GM19239 (cell line): ENCODE data around the gene DGCR8.
A peak's percentile ranks its signal among the peaks of the same experiment; 100 is the strongest.

Source experiments
- DNase-seq: peaks from one replicate; pipeline ENCODE4 v3.0.0; 2011; ENCODE audit warnings: low spot score; ENCODE audit not compliant: insufficient read length
- FAIRE-seq: peaks from 2 replicates; lab custom pipeline; 2011; peaks lifted over from hg19 to GRCh38; lab: Jason Lieb, UNC

The DGCR8 gene

DNA sequence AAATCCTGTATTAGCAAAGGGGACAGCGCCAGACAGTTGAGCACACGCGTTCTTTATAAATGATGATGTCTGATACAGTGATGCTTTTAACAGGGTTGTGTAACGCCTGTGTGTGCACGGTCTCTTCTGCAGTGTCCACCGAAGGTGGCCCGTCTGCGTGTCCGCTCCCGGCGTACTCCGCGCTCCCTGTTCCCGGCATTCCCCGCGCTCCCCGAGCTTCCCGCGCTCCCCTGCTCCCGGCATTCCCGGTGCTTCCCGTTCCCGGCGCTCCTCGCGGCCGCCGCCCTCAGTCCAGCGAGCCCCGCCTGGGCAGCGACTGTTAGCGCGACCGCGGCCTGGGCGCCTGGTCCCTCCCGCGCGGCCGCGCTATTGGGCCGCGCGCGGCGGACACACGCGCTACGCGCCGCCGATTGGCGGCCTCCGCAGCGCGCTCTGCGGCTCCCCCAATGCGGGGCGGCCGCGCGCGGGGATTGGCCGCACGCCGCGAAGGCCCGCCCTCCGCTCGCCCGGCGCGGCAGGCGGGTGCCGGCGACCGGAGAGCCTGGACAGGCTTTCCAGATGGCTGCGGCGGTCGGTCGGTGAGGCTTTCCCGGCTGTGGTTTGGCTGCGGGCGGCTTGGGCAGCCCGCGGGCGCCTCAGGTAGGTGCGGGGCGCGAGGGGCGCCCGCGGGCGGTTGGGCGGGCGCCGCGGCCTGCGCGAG is at the start of gene DGCR8:
TSS of gene DGCR8 (plus strand) at position 497 of the 700 bp plus-strand sequence. CDS start 5,723 bp downstream, outside the sequence.
- peak; percentile 64 for FAIRE-seq
- DNase-seq = peak; percentile 99

DNA sequence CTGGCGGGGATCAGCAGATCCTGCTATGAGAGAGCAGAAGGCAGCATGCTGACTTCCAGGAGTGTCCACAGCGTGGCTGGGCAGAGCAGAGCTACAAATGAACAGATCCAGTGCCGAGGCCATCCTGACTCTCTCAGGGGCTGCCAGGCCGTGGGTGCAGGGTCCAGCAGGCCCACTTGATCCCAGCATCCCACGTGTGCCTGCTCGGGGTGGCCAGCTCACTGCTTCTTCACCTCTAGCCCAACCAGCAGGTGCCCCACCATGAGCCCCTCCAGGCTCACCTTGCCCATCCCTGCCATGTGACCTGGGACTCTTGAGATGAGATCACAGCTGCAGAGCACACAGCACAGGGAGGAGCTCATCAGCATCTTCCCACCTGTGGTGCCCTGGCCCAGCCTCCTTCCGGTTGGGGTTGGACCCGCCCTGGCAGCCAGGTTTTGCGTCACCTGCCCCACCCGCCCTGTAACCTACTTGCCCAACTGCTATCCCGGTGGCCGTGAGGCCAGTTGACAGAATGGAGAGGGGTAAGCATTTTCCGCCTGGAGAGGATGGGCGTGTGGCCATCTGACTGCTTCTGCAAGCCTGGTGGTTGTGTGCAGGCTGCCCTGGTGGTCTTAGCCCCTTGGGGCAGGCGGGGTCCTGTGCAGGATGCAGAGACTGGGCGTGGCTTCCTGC is 48.2 kb upstream of the DGCR8 start:
- FAIRE-seq (no peak), DNase-seq (no peak)

DNA sequence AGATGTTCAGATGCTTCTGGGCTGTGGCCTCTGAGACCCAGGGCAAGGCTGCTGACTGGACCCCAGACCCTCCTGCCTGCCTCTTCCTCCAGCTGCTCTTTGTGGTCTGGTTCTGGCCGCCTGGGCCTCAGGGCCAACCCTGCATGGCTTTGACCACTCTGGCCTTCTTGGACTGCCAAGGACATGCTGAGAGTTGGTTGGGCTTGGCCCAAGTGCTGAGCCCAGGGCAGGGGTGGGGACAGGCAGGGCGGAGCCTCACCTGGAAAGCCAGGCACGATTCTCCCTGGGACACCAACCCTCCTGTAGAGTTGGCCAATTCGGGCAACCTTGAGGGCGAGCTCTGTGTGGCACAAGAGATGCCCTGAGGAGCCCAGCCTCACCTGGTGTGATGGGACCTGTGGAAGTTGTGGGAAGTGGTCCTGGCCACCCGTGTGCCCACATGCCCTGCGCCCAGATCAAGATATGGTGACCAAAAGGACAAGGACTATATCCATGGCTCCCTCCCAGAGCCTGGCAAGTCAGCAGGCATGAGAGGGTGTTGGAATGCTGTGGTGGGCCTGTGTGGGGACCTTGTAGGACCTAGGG is 47.5 kb upstream of the DGCR8 start:
- DNase-seq = no peak
- FAIRE-seq = no peak

DNA sequence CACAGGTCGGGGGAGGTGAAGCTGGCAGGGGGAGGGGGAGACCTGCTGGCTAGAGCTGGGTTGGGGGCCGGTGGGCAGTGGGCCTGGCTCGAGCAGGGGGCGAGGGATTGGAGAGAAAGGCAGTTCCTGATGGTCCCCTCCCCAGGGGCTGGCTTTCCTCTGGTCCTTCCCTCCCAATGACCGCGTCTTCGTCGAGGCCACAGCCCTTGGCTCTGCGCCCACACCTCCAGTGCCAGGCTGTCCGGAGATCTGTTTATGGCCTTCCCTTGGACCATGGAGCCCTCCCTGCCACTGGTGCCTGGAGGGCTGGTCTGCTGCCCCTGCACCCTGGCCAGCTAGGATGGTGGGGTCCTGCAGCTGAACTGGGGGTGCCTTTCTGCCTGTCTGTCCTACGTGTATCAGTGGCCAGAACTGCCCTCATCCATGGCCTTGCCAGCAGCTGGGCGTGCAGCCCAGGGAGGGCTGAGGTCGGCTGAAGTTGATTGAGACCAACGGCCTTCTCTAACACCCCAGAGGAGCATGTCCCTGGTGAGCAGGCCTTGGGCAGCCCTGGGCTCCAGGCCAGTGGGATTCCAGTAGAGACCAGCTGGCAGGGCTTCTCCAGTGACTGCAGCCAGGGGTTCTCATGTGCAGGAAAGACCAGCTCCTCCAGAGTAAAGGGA is 46.9 kb upstream of the DGCR8 start:
- FAIRE-seq (no peak), DNase-seq (no peak)

DNA sequence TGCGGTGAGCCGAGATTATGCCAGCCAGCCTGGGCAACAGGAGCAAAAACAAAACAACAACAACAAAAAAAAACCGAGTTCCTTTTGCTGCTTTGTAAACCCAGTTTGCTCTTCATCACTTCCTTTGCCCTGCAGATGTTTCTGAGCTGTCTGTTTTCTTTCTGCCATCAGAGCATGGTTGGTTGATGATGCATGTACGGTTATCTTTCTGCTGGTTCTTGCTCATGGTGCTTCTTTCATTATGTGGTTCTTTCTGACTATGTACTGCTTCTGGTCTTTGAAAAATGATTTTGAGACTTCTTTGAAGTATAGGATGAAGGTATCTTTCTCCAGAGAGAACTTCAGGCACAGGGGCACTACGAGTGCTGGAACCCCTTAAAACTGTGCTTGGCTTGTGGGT is 45.9 kb upstream of the DGCR8 start:
- DNase-seq (no peak), FAIRE-seq (no peak)

DNA sequence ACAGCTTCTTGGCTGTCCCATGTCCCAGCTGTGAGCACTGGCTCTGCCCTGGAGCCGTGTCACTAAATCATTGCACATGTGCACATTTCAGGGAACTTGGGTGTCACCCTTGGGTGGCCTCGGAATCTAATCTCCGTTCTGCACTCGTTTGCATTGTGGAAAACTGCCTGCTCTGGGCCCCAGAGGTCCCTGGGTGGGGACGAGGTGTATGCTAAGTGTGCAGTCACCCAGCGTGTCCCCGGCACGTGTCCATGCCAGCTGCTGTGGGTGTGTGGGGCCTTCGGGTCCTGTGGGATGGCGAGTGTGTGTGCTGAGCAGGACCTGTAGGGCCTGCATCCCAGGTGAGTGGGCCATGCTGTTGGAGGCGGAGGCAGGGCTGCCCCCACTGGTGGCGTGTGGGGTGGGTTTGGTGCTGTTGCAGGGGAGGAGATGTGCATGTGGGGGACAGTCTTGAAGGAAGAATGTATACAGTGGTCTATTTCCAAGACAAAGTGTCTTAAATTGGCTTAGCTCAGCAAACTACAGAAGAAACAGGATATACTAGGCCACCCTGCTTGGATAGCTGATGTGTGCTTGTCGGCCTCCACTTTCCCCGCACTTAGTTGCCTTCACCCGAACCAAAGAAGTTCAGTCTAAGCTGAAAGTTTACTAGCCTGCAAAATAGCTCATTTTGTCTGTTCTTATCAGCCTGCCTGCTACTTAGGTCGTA is 44.5 kb upstream of the DGCR8 start:
- no peak for DNase-seq
- FAIRE-seq = no peak

DNA sequence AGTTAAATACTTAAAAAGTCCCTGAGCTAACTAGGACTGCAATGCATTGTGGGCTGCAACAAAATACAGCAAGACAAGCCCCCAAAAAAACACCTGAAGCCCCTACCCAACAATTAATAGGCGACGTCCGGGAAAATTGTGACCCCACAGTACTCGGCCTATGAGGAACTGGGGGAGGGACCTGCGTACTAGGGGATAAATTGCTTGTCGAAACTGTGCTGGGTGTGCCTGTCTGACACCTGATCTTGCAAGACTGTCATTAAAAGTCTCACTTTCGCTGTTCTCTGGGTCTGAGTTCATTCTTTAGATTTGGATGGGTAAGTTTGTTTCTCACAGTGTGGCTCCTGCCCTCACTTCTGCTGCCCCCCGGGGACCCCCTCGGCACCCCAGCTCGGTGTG is 44.0 kb upstream of the DGCR8 start:
- FAIRE-seq (peak; percentile 72), DNase-seq (no peak)

DNA sequence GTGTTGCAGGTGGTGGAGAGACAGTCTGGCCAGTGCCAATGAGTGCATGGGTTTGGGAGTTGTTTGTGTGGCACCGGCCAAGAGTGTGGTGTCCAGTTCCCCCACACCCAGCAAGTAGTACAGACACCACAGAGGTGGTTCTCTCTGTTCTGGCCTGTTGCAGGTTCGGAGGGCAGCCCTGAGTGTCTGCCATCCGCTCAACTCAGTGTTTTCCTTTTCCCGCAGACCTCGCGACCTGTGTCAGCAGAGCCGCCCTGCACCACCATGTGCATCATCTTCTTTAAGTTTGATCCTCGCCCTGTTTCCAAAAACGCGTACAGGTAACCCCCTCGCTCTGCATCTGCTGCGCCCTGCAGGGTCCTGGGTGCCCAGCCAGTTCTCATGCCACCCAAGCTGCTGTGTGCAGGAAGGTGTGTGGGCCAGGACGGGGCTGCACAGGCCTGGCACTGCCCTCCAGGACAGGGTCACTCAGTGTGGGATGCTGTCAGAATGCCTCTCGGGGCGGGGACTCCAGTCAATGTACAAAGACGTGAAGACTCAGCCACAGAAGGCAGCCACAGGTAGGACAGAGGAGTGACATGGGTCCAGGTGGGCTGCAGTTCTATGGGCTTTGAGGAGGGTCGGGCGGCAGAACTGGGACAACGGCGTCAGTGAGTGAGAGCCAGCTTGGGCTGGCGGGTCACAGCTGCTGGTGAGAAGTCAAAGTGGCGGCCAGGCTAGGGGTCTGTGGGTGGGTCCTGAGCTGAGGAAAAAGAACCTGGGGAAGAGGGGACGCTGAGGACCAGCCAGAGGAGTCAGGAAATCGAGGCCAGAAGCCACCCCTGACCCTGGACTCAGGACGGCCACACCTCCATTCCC is 43.3 kb upstream of the DGCR8 start:
- DNase-seq = no peak
- no peak for FAIRE-seq

DNA sequence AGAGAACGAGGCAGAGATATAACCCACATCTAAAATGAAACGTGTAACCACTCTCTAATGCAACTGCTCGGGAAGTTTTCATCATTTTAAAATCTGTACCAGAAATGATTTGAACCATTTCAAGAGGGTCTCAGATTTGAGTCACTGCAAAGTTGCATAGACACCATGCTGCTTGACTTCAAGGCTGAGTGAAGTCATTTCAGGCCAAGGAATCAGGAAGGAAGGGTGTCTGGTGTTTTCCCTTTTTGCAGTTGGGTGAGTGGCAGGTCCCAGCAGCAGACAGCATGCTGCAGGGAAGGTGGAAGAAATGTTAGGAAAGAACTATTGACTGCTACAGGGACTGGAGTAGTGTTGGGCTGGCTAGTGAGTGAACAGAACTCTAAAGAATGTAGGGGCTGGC is 42.6 kb upstream of the DGCR8 start:
- no peak for FAIRE-seq

DNA sequence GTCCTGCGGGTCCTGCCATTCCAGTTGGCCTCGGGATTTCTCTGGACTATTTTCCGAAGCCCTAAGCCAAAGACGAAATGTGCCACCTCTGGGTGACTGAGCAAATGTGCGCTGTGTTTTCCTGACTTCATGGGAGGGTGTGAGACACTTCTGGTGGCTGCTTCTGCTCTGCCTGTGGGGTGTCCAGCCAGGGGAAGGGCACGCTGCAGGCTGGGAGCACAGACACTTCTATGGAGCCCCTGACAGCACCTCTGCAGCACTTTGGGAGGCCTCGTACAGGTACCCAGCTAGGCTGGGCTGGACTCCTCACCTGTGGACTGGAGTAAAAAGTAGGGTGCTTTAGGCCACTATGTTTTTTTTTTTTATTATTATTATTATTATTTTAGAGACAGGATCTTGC is 41.5 kb upstream of the DGCR8 start:
- DNase-seq (no peak), FAIRE-seq (no peak)

More for the DNA sequence above, 42.6 kb upstream of the DGCR8 start:
- DNase-seq = no peak

DNA sequence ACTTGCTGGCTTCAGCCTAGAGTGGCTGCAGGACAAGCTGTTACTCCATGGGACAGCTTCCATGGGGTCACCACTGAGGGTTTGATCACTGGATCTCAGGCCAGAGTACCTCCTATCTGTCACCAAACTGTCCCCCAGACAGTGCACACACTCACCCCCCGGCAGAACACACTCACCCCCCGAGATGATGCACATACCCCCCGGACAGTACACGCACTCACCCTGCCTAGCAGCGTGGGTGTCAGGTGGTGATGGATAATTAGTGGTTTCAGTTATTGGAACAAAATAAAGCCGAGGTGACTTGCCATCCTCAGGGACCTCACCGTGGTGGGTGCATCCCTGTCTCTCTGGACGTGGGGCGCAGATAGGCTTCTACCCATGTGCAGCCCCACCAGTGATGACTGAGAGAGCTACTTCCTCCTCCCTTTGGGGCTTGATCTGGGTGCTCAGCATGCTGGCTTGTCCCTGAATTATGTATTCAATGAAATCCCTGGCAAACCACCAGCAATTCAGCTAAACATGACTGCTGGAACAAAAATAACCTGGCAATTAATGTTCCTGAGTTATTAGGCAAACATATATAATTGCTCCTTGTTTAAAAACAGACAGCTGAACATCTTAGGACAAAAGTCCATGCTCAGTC is 40.2 kb upstream of the DGCR8 start:
- DNase-seq = no peak

DNA sequence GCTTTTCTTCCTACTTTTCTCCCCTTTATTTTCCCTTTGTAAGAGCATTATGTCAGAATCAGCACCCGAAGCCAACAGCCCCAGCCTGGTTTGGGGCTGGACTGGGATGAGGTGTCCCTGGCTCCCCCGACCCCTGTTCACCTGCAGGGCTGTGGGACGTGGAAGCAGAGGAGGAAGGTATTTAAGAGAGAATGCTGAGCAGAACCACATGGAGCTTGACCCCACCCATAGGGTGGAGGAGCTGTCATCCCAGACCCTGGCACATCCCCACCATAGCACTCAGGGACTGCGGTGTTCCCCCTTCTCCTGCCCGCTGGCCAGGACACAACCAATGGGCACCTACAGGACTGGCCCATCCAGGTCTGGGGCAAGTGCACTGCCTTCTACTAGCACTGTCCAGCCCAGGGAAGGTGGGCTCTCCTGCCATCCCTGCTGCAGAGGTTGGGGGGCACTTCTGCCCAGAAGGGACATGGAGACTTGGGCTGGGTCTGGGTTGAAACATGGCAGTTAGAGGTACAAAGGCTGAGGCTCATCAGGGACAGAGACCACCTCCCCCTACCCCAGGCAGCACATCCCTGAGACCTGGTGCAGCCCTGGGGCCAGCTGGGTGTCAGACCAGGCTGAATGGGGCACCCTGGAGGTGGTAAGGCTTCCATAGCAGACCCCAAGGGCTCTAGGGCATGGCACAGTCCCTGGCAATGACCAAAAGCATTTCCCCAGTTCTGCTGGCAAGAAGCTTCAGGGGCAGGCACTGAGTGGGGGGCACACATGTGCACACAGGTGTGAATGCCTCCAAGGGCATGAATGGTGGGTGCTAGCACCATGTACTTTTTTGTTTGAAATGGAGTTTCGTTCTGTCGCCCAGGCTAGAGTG is 39.5 kb upstream of the DGCR8 start:
- FAIRE-seq = no peak

More for the DNA sequence above, 40.2 kb upstream of the DGCR8 start:
- FAIRE-seq = no peak

DNA sequence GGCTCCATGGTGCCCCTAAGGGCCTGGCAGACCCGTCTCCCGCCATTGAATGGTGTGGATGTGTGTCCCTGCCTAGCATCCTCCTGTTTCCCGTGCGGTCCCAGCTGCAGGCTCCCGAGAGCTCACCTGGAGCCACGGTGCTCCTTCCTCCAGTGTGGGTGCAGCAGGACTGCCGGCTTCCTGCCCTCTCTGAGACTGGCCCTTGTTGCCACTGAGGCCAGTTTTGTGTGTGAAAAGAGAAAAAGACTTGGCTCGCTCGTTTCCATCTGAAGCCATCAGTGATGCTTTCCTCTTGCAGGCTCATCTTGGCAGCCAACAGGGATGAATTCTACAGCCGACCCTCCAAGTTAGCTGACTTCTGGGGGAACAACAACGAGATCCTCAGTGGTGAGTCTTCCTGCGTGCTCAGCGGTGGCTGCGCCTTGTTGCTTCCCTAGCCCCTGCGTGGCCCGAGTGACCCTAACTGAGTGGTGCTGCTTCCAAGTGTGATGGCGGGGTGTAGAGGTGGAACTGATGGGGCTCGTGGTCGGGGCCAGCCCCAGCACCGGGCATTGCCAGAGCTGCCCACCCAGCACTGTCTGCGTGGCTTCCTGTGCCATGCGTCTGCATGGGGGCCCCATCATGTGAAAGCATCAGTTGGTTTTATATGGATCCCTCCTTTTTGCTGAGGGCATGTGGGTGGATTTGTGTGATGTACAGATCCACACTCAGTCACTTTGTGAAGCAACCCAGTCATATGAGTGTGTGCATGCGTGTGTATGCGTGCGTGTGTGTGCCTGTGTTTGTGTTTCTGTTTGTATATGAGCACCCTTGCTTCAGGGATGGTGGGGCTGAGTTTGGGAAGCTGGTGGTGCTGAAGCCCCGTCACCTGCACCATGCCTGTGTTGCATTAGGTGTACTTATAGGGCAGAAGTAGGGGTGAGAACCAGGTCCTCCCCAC is 36.7 kb upstream of the DGCR8 start:
- no peak for DNase-seq
- no peak for FAIRE-seq

More for the DNA sequence above, 39.5 kb upstream of the DGCR8 start:
- no peak for DNase-seq

DNA sequence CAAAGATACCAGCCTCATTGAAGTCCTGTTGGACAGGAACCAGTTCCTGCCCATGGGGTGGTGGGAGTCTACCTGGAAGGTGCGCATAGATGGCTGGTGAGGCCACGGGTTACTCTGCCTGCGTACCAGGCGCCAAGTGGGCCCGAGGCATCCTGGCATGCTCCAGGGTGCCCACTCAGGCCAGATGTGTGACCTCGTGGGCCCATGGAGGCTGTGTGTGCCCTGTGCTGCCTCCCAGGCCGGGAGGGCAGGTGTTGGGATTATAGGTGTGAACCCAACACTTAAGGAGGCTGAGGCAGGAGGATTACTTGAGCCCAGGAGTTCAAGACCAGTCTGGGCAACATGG is 36.1 kb upstream of the DGCR8 start:
- no peak for FAIRE-seq
- DNase-seq = no peak

DNA sequence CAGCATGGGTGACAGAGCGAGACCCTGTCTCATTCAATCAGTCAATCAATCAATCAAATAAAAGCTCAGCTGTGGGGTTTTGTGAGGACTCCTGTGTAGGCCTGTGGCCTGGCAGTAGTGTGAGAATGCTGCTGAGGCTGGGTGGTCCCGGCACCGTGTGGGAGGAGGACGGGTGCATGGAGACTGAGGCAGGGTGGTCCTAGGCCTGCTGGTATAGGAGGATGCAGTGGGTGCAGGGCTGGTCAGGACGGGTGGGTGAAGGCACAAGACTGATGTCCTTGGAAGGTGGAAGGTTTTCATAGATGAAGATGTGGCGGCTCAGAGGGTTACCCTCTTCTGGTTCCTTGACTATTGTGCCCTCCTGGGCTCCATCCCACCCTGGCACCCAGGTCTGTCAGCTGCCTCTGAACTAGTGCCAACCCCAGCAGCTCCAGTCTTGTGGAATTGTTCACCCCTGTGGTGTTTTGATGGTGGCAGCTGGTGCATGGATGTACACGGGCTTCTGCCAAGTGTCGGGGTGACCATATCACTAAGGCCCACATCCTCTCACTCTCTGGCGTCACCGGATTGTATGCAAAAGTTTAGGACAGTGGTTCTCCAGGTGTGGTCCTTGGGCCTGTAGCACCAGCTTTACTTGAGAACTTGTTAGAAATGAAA is 35.4 kb upstream of the DGCR8 start:
- no peak for DNase-seq
- FAIRE-seq = no peak

DNA sequence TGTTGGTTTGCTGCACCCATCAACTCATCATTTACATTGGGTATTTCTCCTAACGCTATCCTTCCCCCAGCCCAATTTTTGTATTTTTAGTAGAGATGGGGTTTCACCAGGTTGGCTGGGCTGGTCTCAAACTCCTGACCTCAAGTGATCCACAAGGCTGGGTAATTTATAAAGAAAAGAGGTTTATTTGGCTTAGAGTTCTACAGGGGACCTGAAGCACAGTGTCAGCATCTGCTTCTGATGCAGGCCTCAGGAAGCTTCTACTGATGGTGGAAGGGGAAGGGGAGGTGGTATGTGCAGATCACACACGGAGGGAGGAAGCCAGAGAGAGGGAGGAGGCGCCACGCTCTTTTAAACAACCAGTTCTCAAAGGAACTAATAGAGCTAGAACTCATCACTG is 33.3 kb upstream of the DGCR8 start:
- FAIRE-seq (no peak), DNase-seq (no peak)

DNA sequence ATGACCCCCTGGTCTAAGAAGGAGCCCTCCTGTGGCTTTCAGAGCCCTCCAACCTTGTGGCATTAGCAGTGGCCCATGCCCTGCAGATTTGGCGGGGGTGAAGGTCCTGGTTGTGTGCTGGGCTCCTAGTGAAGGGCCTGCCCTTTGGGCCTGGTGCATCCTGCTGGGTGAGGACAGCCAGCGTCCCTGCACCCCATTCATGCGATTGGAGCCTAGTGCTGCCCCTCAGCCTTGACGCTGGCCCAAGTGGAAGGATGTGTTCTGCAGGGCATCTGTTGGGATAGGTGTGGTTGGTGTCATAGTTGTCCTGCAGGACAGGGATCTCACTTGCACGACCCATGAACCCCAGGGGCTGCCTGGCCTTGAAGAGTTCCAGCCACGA is 28.1 kb upstream of the DGCR8 start:
- FAIRE-seq = no peak
- DNase-seq = no peak
